HepG2 (cell line): ENCODE measurements around the gene TMEM217. TPM values are rescaled to one million over a fixed set of nuclear protein-coding genes. Genes with fewer than 3 reads are reported as not detected.

ENCODE experiments used
- BCL6 ChIP-seq: IDR thresholded peaks from 2 replicates; pipeline ENCODE4 v1.6.1; 2016; ENCODE audit warnings: missing genetic modification reagents, missing compliant biosample characterization
- CEBPB ChIP-seq: IDR thresholded peaks from 2 replicates; pipeline ENCODE4 v1.6.1; 2011; ENCODE audit warnings: low read depth, low read length, improper control_type of control experiment, borderline replicate concordance
- ETV5 ChIP-seq: IDR thresholded peaks from 2 replicates; pipeline ENCODE4 v1.6.1; 2018; ENCODE audit warnings: missing biosample characterization, missing genetic modification reagents, inconsistent platforms, borderline replicate concordance
- KLF6 ChIP-seq: IDR thresholded peaks from 2 replicates; pipeline ENCODE4 v1.8.0; 2016; ENCODE audit warnings: missing biosample characterization, missing genetic modification reagents
- MBD4 ChIP-seq: IDR thresholded peaks from 2 replicates; pipeline ENCODE4 v1.6.1; 2012; ENCODE audit warnings: low read length, inconsistent platforms, borderline replicate concordance
- RARG ChIP-seq: sonication (generic); formaldehyde crosslinking; IDR thresholded peaks from 2 replicates; pipeline ENCODE4 v1.4.0; 2020; ENCODE audit warnings: low read depth, mild to moderate bottlenecking, missing genetic modification reagents
- SIX4 ChIP-seq: sonication (generic); formaldehyde crosslinking; IDR thresholded peaks from 2 replicates; pipeline ENCODE4 v1.4.0; 2020; ENCODE audit warnings: missing genetic modification reagents
- SMC3 ChIP-seq: IDR thresholded peaks from 2 replicates; pipeline ENCODE4 v1.6.1; 2011; ENCODE audit warnings: low read length, improper control_type of control experiment
- TARDBP ChIP-seq: sonication (generic); formaldehyde crosslinking; IDR thresholded peaks from 2 replicates; pipeline ENCODE4 v1.8.0; 2022; ENCODE audit warnings: mild to moderate bottlenecking, missing genetic modification reagents
- ZEB1 ChIP-seq: IDR thresholded peaks from 2 replicates; pipeline ENCODE4 v1.6.1; 2012; ENCODE audit warnings: mild to moderate bottlenecking, low read depth, inconsistent platforms; ENCODE audit not compliant: insufficient replicate concordance
- ZNF264 ChIP-seq: sonication (generic); formaldehyde crosslinking; IDR thresholded peaks from 2 replicates; pipeline ENCODE4 v1.4.0; 2020; ENCODE audit warnings: missing genetic modification reagents
- ZNF331 ChIP-seq: sonication (generic); formaldehyde crosslinking; IDR thresholded peaks from 2 replicates; pipeline ENCODE4 v1.4.0; 2020; ENCODE audit warnings: missing genetic modification reagents
- ZNF547 ChIP-seq: sonication (generic); formaldehyde crosslinking; IDR thresholded peaks from 2 replicates; pipeline ENCODE4 v1.5.1; 2020; ENCODE audit warnings: mild to moderate bottlenecking, missing genetic modification reagents
- ZNF674 ChIP-seq: sonication (generic); formaldehyde crosslinking; IDR thresholded peaks from 2 replicates; pipeline ENCODE4 v1.5.0; 2020; ENCODE audit warnings: low read depth, mild to moderate bottlenecking, missing genetic modification reagents
- ZNF720 ChIP-seq: sonication (generic); formaldehyde crosslinking; IDR thresholded peaks from 2 replicates; pipeline ENCODE4 v1.4.0; 2020; ENCODE audit warnings: missing genetic modification reagents
- ZNF749 ChIP-seq: sonication (generic); formaldehyde crosslinking; IDR thresholded peaks from 2 replicates; pipeline ENCODE4 v1.8.0; 2022; ENCODE audit warnings: mild to moderate bottlenecking, missing genetic modification reagents, moderate library complexity, borderline replicate concordance
- ZNF761 ChIP-seq: sonication (generic); formaldehyde crosslinking; conservative IDR thresholded peaks from 2 replicates; pipeline ENCODE4 v1.4.0; 2020; ENCODE audit warnings: mild to moderate bottlenecking, missing genetic modification reagents
- ZNF768 ChIP-seq: sonication (generic); formaldehyde crosslinking; IDR thresholded peaks from 2 replicates; pipeline ENCODE4 v1.4.0; 2020; ENCODE audit warnings: missing genetic modification reagents
- polyA plus RNA-seq, 8 experiments: library from polyadenylated mRNA; depleted of rRNA in 3 of 8; stranded (reverse) in 7 of 8; unstranded in 1 of 8; fragments of >200 nt; fragmentation: Illumina TruSeq in 4 of 8; extraction: Trizol in 4 of 8; gene quantifications; 2 replicates each; pipeline versions ENCODE4 v1.2.1 to v1.2.3, GENCODE V29; 2011 to 2016; ENCODE audit warnings: low read depth in 4 of 8, missing spikeins in 1 of 8, mixed read lengths in 1 of 8; ENCODE audit not compliant: insufficient read depth in 1 of 8
- total RNA-seq, 5 experiments: library from RNA; depleted of rRNA; stranded (reverse); fragments of >200 nt; fragmentation: Illumina TruSeq; extraction: Trizol; gene quantifications; 2 replicates each; pipeline ENCODE4 v1.2.3, GENCODE V29; 2016; ENCODE audit warnings: low read depth in 1 of 5
- TF ChIP-seq, protein P1 (sequence below): sonication (generic); formaldehyde crosslinking; IDR thresholded peaks from 2 replicates; pipeline ENCODE4 v1.4.0; 2020; ENCODE audit warnings: missing genetic modification reagents
- TF ChIP-seq, protein P2 (sequence below): sonication (generic); formaldehyde crosslinking; IDR thresholded peaks from 2 replicates; pipeline ENCODE4 v1.5.0; 2020; ENCODE audit warnings: missing genetic modification reagents
- TF ChIP-seq, protein P3 (sequence below): IDR thresholded peaks from 2 replicates; pipeline ENCODE4 v1.6.1; 2016; ENCODE audit warnings: low read depth, missing genetic modification reagents, missing compliant biosample characterization
- TF ChIP-seq, protein P4 (sequence below): sonication (generic); formaldehyde crosslinking; IDR thresholded peaks from 2 replicates; pipeline ENCODE4 v1.4.0; 2020; ENCODE audit warnings: mild to moderate bottlenecking, missing genetic modification reagents

The TMEM217 gene
- total and polyA plus RNA-seq, 2 of the 13 experiments (the other 11 are each of a cell fraction or from before 2014, with no cell fraction given) = 2.3 to 3.4 TPM

DNA sequence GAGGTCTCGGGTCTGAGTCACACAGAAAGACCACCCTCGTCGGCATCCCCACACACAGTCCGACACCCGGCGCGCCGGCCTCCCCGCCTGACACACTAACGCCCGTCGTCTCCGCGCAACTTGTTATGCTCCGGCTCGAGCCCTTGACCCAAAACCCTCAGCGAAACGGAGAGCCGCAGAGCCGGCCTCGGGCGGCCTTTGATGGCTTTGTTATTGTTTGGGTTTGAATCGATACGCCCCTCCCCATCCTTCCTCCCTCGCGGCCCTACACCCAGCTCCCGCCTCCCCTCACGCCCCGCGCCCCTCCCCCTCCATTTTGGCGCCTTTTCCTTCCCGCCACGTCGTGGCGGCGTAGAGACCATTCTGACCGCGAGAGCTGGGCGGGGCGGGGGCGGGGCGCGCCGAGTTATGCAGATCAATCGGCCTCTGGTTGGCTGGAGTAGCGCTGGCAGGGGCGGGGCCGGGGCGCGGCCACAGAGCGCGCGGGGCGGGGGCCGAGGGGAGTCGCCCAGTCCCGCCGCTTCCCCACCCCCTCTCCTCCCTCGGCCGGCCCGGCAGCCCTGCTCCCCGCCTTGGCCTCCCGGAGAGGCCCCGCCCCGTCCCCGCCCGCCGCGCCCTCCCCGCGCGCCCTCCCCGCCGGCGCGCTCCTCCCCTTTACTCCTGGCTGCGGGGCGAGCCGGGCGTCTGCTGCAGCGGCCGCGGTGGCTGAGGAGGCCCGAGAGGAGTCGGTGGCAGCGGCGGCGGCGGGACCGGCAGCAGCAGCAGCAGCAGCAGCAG, 88.3 kb downstream of the TMEM217 start, which contains the start of gene PIM1 (continued):
- TF ChIP-seq, protein P1, sequence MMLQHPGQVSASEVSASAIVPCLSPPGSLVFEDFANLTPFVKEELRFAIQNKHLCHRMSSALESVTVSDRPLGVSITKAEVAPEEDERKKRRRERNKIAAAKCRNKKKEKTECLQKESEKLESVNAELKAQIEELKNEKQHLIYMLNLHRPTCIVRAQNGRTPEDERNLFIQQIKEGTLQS (CRISPR knock-in tag) = no peak
- TF ChIP-seq ZNF749 (CRISPR knock-in tag) (no peak; the same call in 1 of the 2 replicates), TARDBP (peak; percentile 82; the same call in 1 of the 2 replicates), ZNF768 (CRISPR knock-in tag) (no peak; the same call in 1 of the 2 replicates), MBD4 (no peak), CEBPB (no peak), SMC3 (peak; percentile 6; the same call in 1 of the 2 replicates), ZNF720 (CRISPR knock-in tag) (no peak), ZNF331 (CRISPR knock-in tag) (peak; percentile 86), BCL6 (CRISPR knock-in tag) (peak; percentile 94), KLF6 (CRISPR knock-in tag) (no peak), ZNF761 (peak; percentile 87), RARG (CRISPR knock-in tag) (no peak), SIX4 (peak; percentile 22; the same call in 1 of the 2 replicates), ZNF264 (peak; percentile 49; the same call in 1 of the 2 replicates), ZNF547 (CRISPR knock-in tag) (peak; percentile 46), ZEB1 (peak; percentile 67), ETV5 (CRISPR knock-in tag) (peak; percentile 94), ZNF674 (CRISPR knock-in tag) (no peak)
- TF ChIP-seq, protein P2, sequence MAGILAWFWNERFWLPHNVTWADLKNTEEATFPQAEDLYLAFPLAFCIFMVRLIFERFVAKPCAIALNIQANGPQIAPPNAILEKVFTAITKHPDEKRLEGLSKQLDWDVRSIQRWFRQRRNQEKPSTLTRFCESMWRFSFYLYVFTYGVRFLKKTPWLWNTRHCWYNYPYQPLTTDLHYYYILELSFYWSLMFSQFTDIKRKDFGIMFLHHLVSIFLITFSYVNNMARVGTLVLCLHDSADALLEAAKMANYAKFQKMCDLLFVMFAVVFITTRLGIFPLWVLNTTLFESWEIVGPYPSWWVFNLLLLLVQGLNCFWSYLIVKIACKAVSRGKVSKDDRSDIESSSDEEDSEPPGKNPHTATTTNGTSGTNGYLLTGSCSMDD (CRISPR knock-in tag) = no peak
- TF ChIP-seq, protein P3, sequence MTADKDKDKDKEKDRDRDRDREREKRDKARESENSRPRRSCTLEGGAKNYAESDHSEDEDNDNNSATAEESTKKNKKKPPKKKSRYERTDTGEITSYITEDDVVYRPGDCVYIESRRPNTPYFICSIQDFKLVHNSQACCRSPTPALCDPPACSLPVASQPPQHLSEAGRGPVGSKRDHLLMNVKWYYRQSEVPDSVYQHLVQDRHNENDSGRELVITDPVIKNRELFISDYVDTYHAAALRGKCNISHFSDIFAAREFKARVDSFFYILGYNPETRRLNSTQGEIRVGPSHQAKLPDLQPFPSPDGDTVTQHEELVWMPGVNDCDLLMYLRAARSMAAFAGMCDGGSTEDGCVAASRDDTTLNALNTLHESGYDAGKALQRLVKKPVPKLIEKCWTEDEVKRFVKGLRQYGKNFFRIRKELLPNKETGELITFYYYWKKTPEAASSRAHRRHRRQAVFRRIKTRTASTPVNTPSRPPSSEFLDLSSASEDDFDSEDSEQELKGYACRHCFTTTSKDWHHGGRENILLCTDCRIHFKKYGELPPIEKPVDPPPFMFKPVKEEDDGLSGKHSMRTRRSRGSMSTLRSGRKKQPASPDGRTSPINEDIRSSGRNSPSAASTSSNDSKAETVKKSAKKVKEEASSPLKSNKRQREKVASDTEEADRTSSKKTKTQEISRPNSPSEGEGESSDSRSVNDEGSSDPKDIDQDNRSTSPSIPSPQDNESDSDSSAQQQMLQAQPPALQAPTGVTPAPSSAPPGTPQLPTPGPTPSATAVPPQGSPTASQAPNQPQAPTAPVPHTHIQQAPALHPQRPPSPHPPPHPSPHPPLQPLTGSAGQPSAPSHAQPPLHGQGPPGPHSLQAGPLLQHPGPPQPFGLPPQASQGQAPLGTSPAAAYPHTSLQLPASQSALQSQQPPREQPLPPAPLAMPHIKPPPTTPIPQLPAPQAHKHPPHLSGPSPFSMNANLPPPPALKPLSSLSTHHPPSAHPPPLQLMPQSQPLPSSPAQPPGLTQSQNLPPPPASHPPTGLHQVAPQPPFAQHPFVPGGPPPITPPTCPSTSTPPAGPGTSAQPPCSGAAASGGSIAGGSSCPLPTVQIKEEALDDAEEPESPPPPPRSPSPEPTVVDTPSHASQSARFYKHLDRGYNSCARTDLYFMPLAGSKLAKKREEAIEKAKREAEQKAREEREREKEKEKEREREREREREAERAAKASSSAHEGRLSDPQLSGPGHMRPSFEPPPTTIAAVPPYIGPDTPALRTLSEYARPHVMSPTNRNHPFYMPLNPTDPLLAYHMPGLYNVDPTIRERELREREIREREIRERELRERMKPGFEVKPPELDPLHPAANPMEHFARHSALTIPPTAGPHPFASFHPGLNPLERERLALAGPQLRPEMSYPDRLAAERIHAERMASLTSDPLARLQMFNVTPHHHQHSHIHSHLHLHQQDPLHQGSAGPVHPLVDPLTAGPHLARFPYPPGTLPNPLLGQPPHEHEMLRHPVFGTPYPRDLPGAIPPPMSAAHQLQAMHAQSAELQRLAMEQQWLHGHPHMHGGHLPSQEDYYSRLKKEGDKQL = peak; percentile 71; the same call in 1 of the 2 replicates
- TF ChIP-seq, protein P4, sequence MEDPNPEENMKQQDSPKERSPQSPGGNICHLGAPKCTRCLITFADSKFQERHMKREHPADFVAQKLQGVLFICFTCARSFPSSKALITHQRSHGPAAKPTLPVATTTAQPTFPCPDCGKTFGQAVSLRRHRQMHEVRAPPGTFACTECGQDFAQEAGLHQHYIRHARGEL (CRISPR knock-in tag) = no peak
